SK-N-SH treated with all-trans-retinoic acid at 6 μM for 48 hours (cell line): Measurements from ENCODE around the gene MET.

Source experiments
- ATAC-seq: fragments of 200-7000 bp; cut with Tn5 transposase; 3 replicates; pipeline ENCODE4 v1.9.1; 2020; ENCODE audit warnings: mild to moderate bottlenecking, moderate library complexity
- ARNTL ChIP-seq: fragments of 450-650 bp; formaldehyde crosslinking; IDR thresholded peaks from 2 replicates; pipeline ENCODE4 v1.5.0; 2020; ENCODE audit warnings: low read depth, mild to moderate bottlenecking, moderate library complexity, borderline replicate concordance
- BACH2 ChIP-seq: fragments of 250-450 bp; sonication (Bioruptor Pico); IDR thresholded peaks from 2 replicates; pipeline ENCODE4 v1.9.0; 2021; ENCODE audit warnings: mild to moderate bottlenecking, borderline replicate concordance
- CSDC2 ChIP-seq: fragments of 250-450 bp; sonication (Bioruptor Pico); IDR thresholded peaks from 2 replicates; pipeline ENCODE4 v1.5.0; 2020; ENCODE audit warnings: mild to moderate bottlenecking, moderate library complexity
- ESRRG ChIP-seq: fragments of 250-450 bp; sonication (Bioruptor Pico); IDR thresholded peaks from 2 replicates; pipeline ENCODE4 v1.6.1; 2021; ENCODE audit warnings: mild to moderate bottlenecking
- GLIS3 ChIP-seq: fragments of 250-450 bp; sonication (Bioruptor Pico); IDR thresholded peaks from 2 replicates; pipeline ENCODE4 v1.5.0; 2020; ENCODE audit warnings: mild to moderate bottlenecking, moderate library complexity
- ISL1 ChIP-seq: fragments of 250-450 bp; sonication (Bioruptor Pico); IDR thresholded peaks from 2 replicates; pipeline ENCODE4 v2.1.2; 2022; ENCODE audit warnings: mild to moderate bottlenecking, moderate library complexity
- OSR1 ChIP-seq: fragments of 250-450 bp; sonication (Bioruptor Pico); IDR thresholded peaks from 2 replicates; pipeline ENCODE4 v1.8.0; 2022; ENCODE audit warnings: moderate library complexity, mild to moderate bottlenecking, inconsistent platforms
- PPARA ChIP-seq: fragments of 250-450 bp; sonication (Bioruptor Pico); IDR thresholded peaks from 2 replicates; pipeline ENCODE4 v1.5.0; 2020; ENCODE audit warnings: mild to moderate bottlenecking, borderline replicate concordance
- SNAI2 ChIP-seq: fragments of 250-450 bp; sonication (Bioruptor Pico); IDR thresholded peaks from 2 replicates; pipeline ENCODE4 v1.5.0; 2020; ENCODE audit warnings: mild to moderate bottlenecking, moderate library complexity
- TOX ChIP-seq: fragments of 250-450 bp; sonication (Bioruptor Pico); IDR thresholded peaks from 2 replicates; pipeline ENCODE4 v1.8.0; 2021; ENCODE audit warnings: mild to moderate bottlenecking, moderate library complexity, borderline replicate concordance
- ZC3H10 ChIP-seq: fragments of 250-450 bp; sonication (Bioruptor Pico); IDR thresholded peaks from 2 replicates; pipeline ENCODE4 v1.5.1; 2021; ENCODE audit warnings: mild to moderate bottlenecking, moderate library complexity
- ZFP3 ChIP-seq: fragments of 250-450 bp; sonication (Bioruptor Pico); IDR thresholded peaks from 2 replicates; pipeline ENCODE4 v1.5.0; 2020; ENCODE audit warnings: mild to moderate bottlenecking, moderate library complexity
- ZFP30 ChIP-seq: fragments of 450-650 bp; formaldehyde crosslinking; IDR thresholded peaks from 2 replicates; pipeline ENCODE4 v1.5.0; 2022; ENCODE audit warnings: mild to moderate bottlenecking, moderate library complexity
- ZNF565 ChIP-seq: fragments of 450-650 bp; formaldehyde crosslinking; conservative IDR thresholded peaks from 2 replicates; pipeline ENCODE4 v1.5.0; 2020; ENCODE audit warnings: low read depth, mild to moderate bottlenecking, moderate library complexity
- ZNF8 ChIP-seq: fragments of 450-650 bp; formaldehyde crosslinking; IDR thresholded peaks from 2 replicates; pipeline ENCODE4 v1.5.0; 2020; ENCODE audit warnings: mild to moderate bottlenecking, moderate library complexity
- TF ChIP-seq, protein P1 (sequence below): fragments of 250-450 bp; sonication (Bioruptor Pico); IDR thresholded peaks from 2 replicates; pipeline ENCODE4 v1.5.1; 2021; ENCODE audit warnings: mild to moderate bottlenecking, moderate library complexity
- TF ChIP-seq, protein P2 (sequence below): fragments of 250-450 bp; sonication (Bioruptor Pico); IDR thresholded peaks from 2 replicates; pipeline ENCODE4 v1.8.0; 2021; ENCODE audit warnings: low read depth, mild to moderate bottlenecking, moderate library complexity, borderline replicate concordance
- TF ChIP-seq, protein P3 (sequence below): fragments of 250-450 bp; sonication (Bioruptor Pico); IDR thresholded peaks from 2 replicates; pipeline ENCODE4 v1.5.1; 2020; ENCODE audit warnings: low read depth, mild to moderate bottlenecking, moderate library complexity
- TF ChIP-seq, protein P4 (sequence below): fragments of 250-450 bp; sonication (Bioruptor Pico); IDR thresholded peaks from 2 replicates; pipeline ENCODE4 v1.5.0; 2020; ENCODE audit warnings: mild to moderate bottlenecking, moderate library complexity

Gene MET

DNA sequence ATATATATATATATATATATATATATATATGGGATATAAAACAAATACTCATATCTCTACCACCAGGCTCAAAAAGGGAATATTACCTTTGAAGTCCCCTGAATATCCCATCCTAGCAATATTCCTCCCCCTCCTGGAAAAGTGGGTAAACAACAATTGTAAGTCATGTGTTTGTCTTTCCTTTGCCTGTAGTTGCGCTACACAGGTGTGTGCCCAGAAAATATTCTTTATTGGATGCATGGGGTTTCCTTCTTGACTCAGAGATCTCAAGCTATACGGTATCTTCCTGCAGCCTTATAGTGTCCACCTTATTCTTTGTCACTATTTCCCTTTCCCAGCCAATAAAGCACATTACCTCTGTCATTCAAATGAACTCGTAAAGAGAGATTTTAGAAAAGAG, 54.2 kb downstream of the MET start:
- no peak for ATAC-seq
- TF ChIP-seq OSR1 (no peak), PPARA (CRISPR knock-in tag) (no peak), TOX (CRISPR knock-in tag) (no peak), BACH2 (no peak), CSDC2 (CRISPR knock-in tag) (no peak), ZNF8 (no peak), ISL1 (CRISPR knock-in tag) (no peak), SNAI2 (CRISPR knock-in tag) (no peak)
- TF ChIP-seq, protein P1, sequence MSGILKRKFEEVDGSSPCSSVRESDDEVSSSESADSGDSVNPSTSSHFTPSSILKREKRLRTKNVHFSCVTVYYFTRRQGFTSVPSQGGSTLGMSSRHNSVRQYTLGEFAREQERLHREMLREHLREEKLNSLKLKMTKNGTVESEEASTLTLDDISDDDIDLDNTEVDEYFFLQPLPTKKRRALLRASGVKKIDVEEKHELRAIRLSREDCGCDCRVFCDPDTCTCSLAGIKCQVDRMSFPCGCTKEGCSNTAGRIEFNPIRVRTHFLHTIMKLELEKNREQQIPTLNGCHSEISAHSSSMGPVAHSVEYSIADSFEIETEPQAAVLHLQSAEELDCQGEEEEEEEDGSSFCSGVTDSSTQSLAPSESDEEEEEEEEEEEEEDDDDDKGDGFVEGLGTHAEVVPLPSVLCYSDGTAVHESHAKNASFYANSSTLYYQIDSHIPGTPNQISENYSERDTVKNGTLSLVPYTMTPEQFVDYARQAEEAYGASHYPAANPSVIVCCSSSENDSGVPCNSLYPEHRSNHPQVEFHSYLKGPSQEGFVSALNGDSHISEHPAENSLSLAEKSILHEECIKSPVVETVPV = no peak
- TF ChIP-seq, protein P2, sequence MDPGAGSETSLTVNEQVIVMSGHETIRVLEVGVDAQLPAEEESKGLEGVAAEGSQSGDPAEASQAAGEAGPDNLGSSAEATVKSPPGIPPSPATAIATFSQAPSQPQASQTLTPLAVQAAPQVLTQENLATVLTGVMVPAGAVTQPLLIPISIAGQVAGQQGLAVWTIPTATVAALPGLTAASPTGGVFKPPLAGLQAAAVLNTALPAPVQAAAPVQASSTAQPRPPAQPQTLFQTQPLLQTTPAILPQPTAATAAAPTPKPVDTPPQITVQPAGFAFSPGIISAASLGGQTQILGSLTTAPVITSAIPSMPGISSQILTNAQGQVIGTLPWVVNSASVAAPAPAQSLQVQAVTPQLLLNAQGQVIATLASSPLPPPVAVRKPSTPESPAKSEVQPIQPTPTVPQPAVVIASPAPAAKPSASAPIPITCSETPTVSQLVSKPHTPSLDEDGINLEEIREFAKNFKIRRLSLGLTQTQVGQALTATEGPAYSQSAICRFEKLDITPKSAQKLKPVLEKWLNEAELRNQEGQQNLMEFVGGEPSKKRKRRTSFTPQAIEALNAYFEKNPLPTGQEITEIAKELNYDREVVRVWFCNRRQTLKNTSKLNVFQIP (CRISPR knock-in tag) = no peak

DNA sequence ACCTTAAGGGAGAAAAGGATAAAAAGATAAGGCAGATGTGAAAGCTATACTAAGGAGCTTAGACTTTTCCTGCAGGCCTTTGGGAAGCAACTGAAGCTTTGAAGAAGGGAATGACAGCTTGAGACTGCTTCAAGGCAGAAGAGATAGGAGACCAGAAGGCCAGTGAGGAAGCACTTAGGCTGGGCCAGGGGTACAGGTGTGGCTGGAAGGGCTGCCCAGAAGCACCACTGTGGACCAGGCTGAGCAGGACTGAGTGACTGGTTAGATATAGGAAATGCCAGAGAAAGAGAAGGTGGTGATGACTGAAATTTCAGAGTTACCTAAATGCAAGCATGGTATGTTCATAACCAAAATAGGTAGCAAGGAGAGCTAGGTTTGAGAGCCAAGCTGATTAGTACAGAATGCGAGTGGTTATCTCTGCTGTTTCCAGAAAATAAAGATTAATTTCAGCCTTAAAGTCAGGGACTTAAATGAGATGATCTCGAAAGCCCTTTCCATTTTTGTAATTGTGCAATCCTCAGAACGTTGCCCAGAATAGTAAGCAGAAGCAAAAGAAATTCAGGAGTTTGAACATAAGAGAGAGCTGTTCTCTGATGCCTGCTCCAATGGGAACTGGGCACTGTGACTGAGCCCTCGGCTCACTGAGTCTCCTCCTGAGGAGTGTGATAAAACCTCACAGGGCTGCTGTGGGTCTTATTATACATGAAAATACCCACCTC, 54.9 kb downstream of the MET start:
- TF ChIP-seq ZC3H10 = no peak
- TF ChIP-seq, protein P2 (CRISPR knock-in tag) = no peak
- TF ChIP-seq GLIS3 (CRISPR knock-in tag) = no peak
- TF ChIP-seq, all 23 proteins: peak for 0

DNA sequence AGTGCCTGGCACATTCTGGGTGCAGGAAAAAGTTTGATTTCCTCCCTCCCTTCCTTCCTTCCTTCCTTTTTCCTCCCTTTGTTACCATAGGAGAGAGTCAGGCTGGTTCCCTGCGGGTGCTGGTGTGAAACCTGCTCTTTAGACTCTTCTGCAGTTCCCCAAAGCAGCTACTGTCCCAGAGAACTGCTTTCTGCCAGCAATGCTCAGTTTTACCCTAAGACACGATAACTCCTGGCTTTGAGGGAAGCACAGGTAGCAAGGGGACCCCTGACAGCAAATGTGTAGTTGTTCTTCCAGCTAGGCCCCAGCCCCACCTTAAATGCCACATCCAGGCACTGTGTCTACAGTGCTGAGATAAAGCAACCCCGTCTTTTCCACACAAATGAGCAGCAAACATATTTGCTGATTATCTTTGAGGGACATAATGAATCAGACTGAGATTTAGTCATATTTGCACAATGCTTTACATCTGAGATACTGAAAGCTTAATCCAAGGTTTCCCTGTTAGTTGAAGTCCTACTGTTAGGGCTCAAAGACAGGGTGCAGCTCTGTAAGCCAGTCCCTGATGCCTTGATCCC, 55.5 kb downstream of the MET start:
- TF ChIP-seq ZFP3 (CRISPR knock-in tag) (no peak), ZFP30 (CRISPR knock-in tag) (no peak), CSDC2 (CRISPR knock-in tag) (no peak), ISL1 (CRISPR knock-in tag) (no peak), ESRRG (no peak), TOX (CRISPR knock-in tag) (no peak), ZNF565 (CRISPR knock-in tag) (no peak)
- TF ChIP-seq, protein P1 = no peak
- TF ChIP-seq, protein P3, sequence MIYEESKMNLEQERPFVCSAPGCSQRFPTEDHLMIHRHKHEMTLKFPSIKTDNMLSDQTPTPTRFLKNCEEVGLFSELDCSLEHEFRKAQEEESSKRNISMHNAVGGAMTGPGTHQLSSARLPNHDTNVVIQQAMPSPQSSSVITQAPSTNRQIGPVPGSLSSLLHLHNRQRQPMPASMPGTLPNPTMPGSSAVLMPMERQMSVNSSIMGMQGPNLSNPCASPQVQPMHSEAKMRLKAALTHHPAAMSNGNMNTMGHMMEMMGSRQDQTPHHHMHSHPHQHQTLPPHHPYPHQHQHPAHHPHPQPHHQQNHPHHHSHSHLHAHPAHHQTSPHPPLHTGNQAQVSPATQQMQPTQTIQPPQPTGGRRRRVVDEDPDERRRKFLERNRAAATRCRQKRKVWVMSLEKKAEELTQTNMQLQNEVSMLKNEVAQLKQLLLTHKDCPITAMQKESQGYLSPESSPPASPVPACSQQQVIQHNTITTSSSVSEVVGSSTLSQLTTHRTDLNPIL (CRISPR knock-in tag) = no peak
- TF ChIP-seq, protein P2 (CRISPR knock-in tag) = no peak
- ATAC-seq = peak; percentile 28

More for the DNA sequence above, 54.9 kb downstream of the MET start:
- ATAC-seq = peak; percentile 47

DNA sequence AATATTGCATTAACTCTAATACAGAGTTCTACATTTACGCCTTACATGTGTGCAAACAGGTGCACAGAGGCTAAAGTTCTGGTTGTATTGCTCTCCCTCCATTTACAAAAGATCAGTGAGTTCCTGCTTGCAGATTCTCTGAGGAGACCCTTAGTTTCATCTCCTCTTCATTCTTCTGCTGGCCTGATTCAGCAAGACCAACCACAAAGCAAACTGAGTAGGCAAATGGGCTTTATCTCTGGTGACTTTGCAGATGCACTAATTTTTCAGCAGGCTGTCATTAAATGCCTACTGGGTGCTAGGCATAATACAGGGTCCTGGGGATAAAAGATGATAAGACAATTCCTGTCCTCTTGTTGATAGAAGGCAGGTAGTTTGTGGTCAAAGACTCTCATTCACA, 56.4 kb downstream of the MET start:
- no peak for ATAC-seq
- TF ChIP-seq TOX (CRISPR knock-in tag) (no peak), ZNF565 (CRISPR knock-in tag) (no peak), ZFP3 (CRISPR knock-in tag) (no peak), ISL1 (CRISPR knock-in tag) (no peak), GLIS3 (CRISPR knock-in tag) (no peak), SNAI2 (CRISPR knock-in tag) (no peak), BACH2 (no peak), CSDC2 (CRISPR knock-in tag) (no peak), ZC3H10 (no peak), ARNTL (CRISPR knock-in tag) (no peak), OSR1 (no peak)
- TF ChIP-seq, protein P1 = no peak
- TF ChIP-seq, protein P4, sequence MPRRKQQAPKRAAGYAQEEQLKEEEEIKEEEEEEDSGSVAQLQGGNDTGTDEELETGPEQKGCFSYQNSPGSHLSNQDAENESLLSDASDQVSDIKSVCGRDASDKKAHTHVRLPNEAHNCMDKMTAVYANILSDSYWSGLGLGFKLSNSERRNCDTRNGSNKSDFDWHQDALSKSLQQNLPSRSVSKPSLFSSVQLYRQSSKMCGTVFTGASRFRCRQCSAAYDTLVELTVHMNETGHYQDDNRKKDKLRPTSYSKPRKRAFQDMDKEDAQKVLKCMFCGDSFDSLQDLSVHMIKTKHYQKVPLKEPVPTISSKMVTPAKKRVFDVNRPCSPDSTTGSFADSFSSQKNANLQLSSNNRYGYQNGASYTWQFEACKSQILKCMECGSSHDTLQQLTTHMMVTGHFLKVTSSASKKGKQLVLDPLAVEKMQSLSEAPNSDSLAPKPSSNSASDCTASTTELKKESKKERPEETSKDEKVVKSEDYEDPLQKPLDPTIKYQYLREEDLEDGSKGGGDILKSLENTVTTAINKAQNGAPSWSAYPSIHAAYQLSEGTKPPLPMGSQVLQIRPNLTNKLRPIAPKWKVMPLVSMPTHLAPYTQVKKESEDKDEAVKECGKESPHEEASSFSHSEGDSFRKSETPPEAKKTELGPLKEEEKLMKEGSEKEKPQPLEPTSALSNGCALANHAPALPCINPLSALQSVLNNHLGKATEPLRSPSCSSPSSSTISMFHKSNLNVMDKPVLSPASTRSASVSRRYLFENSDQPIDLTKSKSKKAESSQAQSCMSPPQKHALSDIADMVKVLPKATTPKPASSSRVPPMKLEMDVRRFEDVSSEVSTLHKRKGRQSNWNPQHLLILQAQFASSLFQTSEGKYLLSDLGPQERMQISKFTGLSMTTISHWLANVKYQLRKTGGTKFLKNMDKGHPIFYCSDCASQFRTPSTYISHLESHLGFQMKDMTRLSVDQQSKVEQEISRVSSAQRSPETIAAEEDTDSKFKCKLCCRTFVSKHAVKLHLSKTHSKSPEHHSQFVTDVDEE = no peak
